ENCODE measurements around the gene EMP1.
"Not testable (repeated sequence)": the region's sequence is repeated elsewhere in the genome, so short reads cannot be mapped to it uniquely, and the experiment has no call there.

GRCh38 chr12:13259625-13260024, 63.1 kb downstream of the EMP1 start:
- TF ChIP-seq POLR2A (IDR thresholded peaks at IDR 0.05; ENCODE audit: low read depth, low read length); TAF1 (IDR thresholded peaks at IDR 0.05; ENCODE audit: borderline replicate concordance, low read depth, low read length): not testable (repeated sequence)

All from GM12892 (cell line).